DND-41 (cell line): ENCODE data around the gene MED17.

ENCODE experiments used
- EZH2 ChIP-seq: IDR thresholded peaks from 3 replicates; pipeline ENCODE4 v1.6.1; 2012; ENCODE audit warnings: borderline replicate concordance, low read depth, mild to moderate bottlenecking, moderate library complexity, low read length, inconsistent platforms; ENCODE audit not compliant: severe bottlenecking
- TF ChIP-seq, protein P1 (sequence below): IDR thresholded peaks from 2 replicates; pipeline ENCODE4 v1.5.1; 2012; ENCODE audit warnings: borderline replicate concordance, low read length, moderate library complexity, mild to moderate bottlenecking; ENCODE audit not compliant: poor library complexity, severe bottlenecking; ENCODE audit errors: extremely low read depth

DNA sequence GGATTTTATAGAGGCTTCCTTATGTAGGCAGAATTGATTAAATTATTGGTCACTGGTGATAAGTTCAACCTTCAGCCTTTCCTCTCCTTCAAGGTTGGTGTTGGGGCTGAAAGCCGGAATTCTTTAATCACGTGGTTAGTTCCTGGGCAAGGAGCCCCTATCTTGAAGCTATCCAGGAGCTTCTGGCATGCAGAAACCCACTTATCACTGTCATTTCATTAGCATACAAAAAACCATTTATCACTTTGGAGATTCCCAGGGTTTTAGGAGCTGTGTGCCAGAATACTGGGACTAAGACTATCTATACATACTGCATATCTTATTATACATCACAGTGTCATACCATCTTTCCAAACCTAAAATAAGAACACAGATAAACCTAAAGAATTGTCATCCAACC is 18.5 kb upstream of the MED17 start:
- TF ChIP-seq, protein P1, sequence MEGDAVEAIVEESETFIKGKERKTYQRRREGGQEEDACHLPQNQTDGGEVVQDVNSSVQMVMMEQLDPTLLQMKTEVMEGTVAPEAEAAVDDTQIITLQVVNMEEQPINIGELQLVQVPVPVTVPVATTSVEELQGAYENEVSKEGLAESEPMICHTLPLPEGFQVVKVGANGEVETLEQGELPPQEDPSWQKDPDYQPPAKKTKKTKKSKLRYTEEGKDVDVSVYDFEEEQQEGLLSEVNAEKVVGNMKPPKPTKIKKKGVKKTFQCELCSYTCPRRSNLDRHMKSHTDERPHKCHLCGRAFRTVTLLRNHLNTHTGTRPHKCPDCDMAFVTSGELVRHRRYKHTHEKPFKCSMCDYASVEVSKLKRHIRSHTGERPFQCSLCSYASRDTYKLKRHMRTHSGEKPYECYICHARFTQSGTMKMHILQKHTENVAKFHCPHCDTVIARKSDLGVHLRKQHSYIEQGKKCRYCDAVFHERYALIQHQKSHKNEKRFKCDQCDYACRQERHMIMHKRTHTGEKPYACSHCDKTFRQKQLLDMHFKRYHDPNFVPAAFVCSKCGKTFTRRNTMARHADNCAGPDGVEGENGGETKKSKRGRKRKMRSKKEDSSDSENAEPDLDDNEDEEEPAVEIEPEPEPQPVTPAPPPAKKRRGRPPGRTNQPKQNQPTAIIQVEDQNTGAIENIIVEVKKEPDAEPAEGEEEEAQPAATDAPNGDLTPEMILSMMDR, result no peak
- TF ChIP-seq EZH2, result no peak
